Neural crest cell (in vitro differentiated cells): ENCODE measurements around the gene TYW1. TPM values are rescaled to one million over a fixed set of nuclear protein-coding genes. Genes with fewer than 3 reads are reported as not detected.
A peak's percentile ranks its signal among the peaks of the same experiment; 100 is the strongest.
"Not testable (repeated sequence)": the region's sequence is repeated elsewhere in the genome, so short reads cannot be mapped to it uniquely, and the experiment has no call there.

Experiments
- DNase-seq: peaks from one replicate; pipeline ENCODE4 v3.0.0; 2021; ENCODE audit warnings: low read depth, mixed read lengths, low spot score
- H3K27ac Mint-ChIP-seq: one replicate; pipeline ENCODE4 v1.8.0; 2021; ENCODE audit warnings: mild to moderate bottlenecking, mixed read lengths; ENCODE audit not compliant: unreplicated experiment
- H3K27me3 Mint-ChIP-seq: 2 replicates; pipeline ENCODE4 v1.8.0; 2021; ENCODE audit warnings: low read depth, mild to moderate bottlenecking, mixed read lengths
- H3K36me3 Mint-ChIP-seq: 2 replicates; pipeline ENCODE4 v1.8.0; 2021; ENCODE audit warnings: low read depth, mild to moderate bottlenecking, mixed read lengths
- H3K4me1 Mint-ChIP-seq: 2 replicates; pipeline ENCODE4 v1.8.0; 2021; ENCODE audit warnings: mixed read lengths
- H3K4me3 Mint-ChIP-seq: one replicate; pipeline ENCODE4 v1.8.0; 2021; ENCODE audit warnings: mild to moderate bottlenecking, mixed read lengths
- H3K9me3 Mint-ChIP-seq: 2 replicates; pipeline ENCODE4 v1.8.0; 2021; ENCODE audit warnings: mixed read lengths
- CTCF ChIP-seq: fragments of 200-600 bp; sonication (generic); conservative IDR thresholded peaks from 2 replicates; pipeline ENCODE4 v1.5.0; 2021; ENCODE audit warnings: antibody characterized with exemption, mild to moderate bottlenecking
- total RNA-seq: library from RNA; stranded (reverse); gene quantifications from 2 replicates; pipeline ENCODE4 v1.2.1, GENCODE V29; 2021

Gene TYW1
- total RNA-seq, 1 donor from 2014 or later: 19.3 TPM

GRCh38 chr7:67018940-67019339 lies 22.3 kb downstream of the TYW1 start:
- Mint-ChIP-seq H3K36me3 (peaks cover 13% of the 10 kb centered on the region), H3K4me3 (no peak overlapping the region)

DNA sequence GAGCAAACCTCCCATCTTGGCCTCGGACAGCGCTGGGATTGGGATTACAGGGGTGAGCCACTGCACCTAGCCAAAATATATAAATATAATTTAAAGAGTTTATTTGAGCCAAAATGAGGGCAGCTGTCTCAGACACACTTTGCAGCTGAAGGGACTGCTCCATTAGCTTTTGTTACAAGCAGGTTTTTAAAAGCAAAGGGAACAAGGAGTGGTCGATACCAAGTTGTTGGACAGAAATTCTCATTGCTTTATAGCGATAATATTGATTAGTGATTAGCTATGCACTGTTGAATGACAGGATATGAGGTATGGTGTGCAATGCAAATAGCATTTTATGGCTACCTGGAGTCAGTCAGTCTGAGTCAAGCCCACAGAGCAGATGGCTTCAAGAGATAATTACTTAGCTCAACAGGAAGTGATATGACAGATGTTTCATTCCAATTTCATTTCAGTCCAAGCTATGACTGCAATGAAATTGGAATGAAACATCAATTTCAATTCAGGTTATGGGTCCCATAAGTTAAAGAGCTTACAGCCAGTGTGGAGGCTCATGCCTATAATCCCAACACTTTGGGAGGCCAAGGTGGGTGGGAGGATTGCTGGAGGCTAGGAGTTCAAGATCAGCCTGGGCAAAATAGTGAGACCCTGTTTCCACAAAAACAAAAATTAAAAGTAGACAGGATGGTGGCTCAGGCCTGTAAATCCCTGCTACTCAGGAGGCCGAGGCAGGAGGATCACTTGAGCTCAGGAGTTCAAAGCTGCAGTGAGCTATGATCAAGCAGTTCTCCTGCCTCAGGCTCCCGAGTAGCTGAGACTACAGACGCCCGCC lies 23.1 kb downstream of the TYW1 start:
- H3K27me3 Mint-ChIP-seq: no peaks in the 10 kb centered on the region
- H3K4me3 Mint-ChIP-seq: no peak overlapping the region
- no peak for TF ChIP-seq CTCF
- no peak for DNase-seq
- H3K36me3 Mint-ChIP-seq: peaks cover 13% of the 10 kb centered on the region
- no peaks in the 10 kb centered on the region for H3K9me3 Mint-ChIP-seq
- H3K27ac Mint-ChIP-seq: no peak overlapping the region
- H3K4me1 Mint-ChIP-seq: no peaks in the 10 kb centered on the region

More at GRCh38 chr7:67018940-67019339, 22.3 kb downstream of the TYW1 start:
- TF ChIP-seq CTCF: no peak
- H3K27ac Mint-ChIP-seq: no peak overlapping the region
- H3K27me3 Mint-ChIP-seq: no peaks in the 10 kb centered on the region
- no peak for DNase-seq
- no peaks in the 10 kb centered on the region for H3K4me1 Mint-ChIP-seq
- H3K9me3 Mint-ChIP-seq: no peaks in the 10 kb centered on the region

- TF ChIP-seq CTCF: no peak
- Mint-ChIP-seq H3K27ac (no peak overlapping the region), H3K27me3 (no peaks in the 10 kb centered on the region), H3K36me3 (peaks cover 13% of the 10 kb centered on the region), H3K4me3 (no peak overlapping the region), H3K4me1 (no peaks in the 10 kb centered on the region), H3K9me3 (no peaks in the 10 kb centered on the region)
- DNase-seq: no peak
These were observed 24.6 kb downstream of the TYW1 start for GRCh38 chr7:67021260-67021659.

- Mint-ChIP-seq H3K4me3 (no peak overlapping the region), H3K27ac (peak overlapping the region; percentile 23), H3K27me3 (no peaks in the 10 kb centered on the region), H3K4me1 (no peaks in the 10 kb centered on the region), H3K9me3 (no peaks in the 10 kb centered on the region), H3K36me3 (peaks cover 13% of the 10 kb centered on the region)
- DNase-seq: no peak
- TF ChIP-seq CTCF: no peak
These were observed 25.9 kb downstream of the TYW1 start for GRCh38 chr7:67022511-67022910.

GRCh38 chr7:67025459-67025858 lies 28.8 kb downstream of the TYW1 start:
- H3K4me3 Mint-ChIP-seq, H3K9me3 Mint-ChIP-seq, DNase-seq, H3K27me3 Mint-ChIP-seq, H3K27ac Mint-ChIP-seq, H3K4me1 Mint-ChIP-seq: not testable (repeated sequence)
- H3K36me3 Mint-ChIP-seq: peaks cover 19% of the 10 kb centered on the region

- not testable (repeated sequence) for H3K27ac Mint-ChIP-seq, H3K27me3 Mint-ChIP-seq, H3K9me3 Mint-ChIP-seq, H3K4me1 Mint-ChIP-seq, H3K4me3 Mint-ChIP-seq, DNase-seq
- peaks cover 18% of the 10 kb centered on the region for H3K36me3 Mint-ChIP-seq
These were observed 35.1 kb downstream of the TYW1 start for GRCh38 chr7:67031685-67032084.
